ENCODE measurements around the gene LTA.
"Not testable (repeated sequence)": the region's sequence is repeated elsewhere in the genome, so short reads cannot be mapped to it uniquely, and the experiment has no call there.

LTA gene

GRCh38 chr6:31543639-31544038, 28.4 kb upstream of the LTA start:
- no peak for DNase-seq

- no peak for DNase-seq
Measured at GRCh38 chr6:31544676-31545075, 27.4 kb upstream of the LTA start.

- no peak for DNase-seq
Measured at GRCh38 chr6:31545291-31545690, 26.8 kb upstream of the LTA start.

GRCh38 chr6:31546339-31546957, 25.6 kb upstream of the LTA start, which contains the start of gene ATP6V1G2:
Gene ATP6V1G2, minus strand, starts transcription at chr6:31546608. Its CDS starts 49 bp downstream, at chr6:31546559.
- peak; percentile 95 for DNase-seq

DNA sequence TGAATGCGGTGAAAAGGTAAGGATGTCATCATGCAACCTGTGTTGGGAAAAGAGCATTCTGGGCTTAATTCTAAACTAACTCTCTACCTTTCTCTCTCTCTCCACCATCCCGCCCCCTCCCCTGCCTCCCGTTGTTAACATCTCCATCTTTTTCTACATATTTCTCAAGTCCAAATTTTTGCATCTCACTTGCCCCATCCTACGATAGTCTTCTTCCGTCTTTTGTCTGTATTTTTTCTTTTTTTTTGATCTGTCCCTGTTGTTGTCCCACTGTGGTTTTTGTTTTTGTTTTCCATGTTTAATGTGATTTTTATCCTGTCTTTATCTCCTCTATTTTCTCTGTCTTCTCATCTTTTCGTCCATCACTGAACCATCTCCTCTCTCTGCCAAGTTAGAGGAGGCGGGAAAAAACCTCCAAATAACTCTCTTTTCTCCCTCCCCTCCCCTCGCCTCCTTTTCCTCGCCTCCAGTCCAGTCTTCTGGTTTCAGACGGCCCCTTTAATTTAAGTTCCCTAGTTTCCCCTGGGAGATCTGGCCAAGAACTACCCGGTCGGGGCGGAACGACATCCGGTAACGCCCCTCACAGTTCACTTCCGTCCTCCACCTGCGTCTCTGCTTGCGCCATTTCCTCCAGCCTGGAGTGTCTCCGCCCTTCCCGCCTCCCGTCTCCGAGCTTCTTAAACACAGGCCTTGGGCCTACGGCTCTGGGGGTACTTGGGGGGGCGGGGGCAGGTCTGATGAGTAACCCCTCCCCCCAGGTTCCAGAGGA, 24.9 kb upstream of the LTA start, which contains the start of gene NFKBIL1:
Gene NFKBIL1, plus strand, starts transcription at position 651 of the 769 bp plus-strand sequence. Its CDS starts 87 bp downstream, at position 738.
- peak; percentile 95 for DNase-seq

DNA sequence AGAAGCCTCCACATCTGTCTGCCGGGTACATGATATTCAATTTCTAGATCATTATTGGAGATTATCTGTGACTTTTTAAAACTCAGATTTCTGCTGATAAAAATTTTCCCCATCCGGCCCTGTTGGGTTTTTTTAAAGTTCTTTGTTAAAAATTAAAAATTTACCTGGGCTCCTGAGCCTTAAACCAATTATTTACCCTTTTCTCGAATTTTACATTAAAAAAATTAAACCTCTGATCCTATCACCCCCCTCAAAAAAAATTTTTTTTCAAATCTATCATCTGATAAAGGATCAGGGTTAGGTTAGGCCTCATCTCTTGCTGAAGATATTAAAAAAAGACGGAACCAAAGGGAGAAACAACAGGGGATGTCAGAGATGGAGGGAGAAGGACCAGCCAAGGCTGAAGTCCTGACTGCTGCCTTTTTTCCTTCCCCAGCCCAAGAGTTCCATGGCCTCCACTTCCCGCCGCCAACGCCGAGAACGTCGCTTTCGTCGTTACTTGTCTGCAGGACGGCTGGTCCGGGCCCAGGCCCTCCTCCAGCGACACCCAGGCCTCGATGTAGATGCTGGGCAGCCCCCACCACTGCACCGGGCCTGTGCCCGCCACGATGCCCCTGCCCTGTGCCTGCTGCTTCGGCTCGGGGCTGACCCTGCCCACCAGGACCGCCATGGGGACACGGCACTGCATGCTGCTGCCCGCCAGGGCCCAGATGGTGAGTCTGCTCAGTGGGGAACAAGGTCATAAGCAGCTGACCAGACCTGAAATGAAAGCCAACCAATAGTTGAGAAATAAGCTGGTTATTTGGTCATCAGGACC, 24.2 kb upstream of the LTA start:
- DNase-seq: no peak

DNA sequence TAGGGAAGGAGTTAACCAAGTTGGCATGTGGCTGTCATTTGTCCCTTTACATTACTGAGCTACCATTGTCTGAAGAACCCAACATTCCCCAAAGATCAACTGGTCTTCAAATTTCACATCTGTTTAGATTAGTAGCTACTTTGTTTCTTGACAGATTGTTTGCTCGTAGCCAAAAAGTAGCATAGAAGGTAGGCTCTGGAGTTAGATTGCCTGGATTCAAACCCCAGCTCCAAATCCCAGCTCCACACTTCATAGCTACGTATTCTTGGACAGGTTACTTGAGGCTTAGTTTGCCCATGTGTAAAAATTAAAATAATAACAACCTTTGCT, 23.6 kb upstream of the LTA start:
- no peak for DNase-seq

DNA sequence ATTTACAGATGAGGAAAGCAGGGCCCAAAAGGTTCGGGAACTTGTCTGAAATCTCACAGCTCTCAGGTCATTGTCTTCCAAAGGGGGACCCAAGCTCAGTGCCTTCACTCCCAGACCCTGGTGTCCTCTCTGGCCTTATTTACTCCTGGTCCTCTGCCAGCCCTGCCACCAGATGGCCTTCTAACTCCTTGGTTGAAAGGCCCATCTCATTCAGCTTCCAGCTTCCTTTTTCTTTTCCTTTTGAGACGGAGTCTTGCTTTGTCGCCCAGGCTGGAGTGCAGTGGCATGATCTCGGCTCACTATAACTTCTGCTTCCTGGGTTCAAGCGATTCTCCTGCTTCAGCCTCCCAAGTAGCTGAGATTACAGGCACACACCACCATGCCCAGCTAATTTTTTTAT, 20.7 kb upstream of the LTA start:
- not testable (repeated sequence) for DNase-seq

DNA sequence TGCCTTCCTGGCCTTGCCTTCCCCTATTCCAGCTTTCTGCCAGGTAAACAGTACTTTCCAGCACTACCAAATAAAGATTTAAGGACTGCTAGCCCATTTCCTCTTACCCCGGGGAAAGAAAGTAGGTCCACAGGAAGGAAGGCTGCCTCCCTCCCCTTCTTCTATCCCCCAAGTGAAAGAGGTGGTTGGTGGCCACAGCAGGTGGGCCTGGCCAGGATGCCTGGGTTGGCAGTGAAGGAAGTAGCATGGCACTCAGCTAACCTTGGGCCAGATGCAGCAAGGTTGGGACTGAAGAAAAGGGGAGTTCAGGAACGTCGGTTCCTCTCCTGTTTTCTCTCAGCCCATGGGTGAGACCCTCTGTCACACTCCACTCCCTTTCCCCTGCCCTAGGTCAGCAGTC, 15.8 kb upstream of the LTA start:
- DNase-seq: no peak

- no peak for DNase-seq
Measured at GRCh38 chr6:31557443-31558317, 14.4 kb upstream of the LTA start.

- no peak for DNase-seq
Measured at GRCh38 chr6:31558318-31558625, 13.8 kb upstream of the LTA start.

- DNase-seq: no peak
Measured at GRCh38 chr6:31558631-31559500, 13.2 kb upstream of the LTA start.

DNA sequence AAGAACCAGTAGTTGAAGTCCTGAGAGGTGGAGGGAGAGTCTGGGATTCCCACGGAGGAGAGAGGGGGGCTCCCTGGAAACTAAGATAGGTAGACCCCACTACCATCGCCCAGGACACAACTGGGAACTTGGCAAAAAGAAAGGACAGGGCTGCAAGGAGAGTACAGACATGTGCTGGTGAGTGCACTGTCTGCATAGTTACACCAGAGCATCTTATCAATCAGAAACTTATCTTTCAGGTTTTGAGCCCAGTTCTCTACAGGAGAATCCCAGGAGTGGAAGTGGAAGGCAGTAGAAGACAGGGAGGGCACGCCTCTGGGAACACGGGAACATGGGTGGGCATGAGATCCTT, 12.5 kb upstream of the LTA start:
- no peak for DNase-seq

DNA sequence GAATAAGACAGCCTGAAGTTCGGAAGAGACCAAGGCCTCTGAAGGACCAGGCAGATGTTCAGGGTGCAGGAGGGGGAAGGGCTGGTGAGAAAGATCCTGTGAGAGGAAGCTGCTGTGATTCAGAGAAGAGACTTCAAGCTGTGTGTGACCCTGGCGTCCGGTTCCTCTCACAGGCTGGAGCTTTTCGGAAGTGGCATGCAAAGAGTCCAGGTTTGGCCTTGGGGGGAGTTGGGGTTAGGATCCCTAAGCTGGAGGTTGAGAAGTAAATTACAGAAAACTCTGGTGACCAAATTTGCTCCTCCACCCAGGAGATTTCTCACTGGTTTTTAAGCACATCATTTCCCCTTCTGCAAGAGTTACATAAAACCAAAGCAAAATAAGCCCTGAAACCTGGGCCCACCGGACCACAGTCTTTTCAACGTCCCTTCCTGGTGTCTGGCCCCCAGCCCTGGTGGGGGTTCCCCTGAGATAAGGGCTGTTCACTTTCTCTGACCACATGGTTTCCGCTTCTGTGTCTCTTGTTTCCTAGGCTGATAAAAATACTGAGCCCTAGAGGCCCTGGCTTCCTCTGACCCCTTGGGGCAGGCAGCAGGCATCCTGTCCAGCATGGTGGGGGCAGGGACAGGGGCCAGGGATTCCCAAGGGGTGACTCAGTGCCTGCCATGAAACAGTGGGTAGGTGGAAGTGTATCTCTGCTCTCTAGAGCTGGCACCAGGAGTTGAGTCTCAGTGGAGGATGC, 12.0 kb upstream of the LTA start:
- DNase-seq: no peak

DNA sequence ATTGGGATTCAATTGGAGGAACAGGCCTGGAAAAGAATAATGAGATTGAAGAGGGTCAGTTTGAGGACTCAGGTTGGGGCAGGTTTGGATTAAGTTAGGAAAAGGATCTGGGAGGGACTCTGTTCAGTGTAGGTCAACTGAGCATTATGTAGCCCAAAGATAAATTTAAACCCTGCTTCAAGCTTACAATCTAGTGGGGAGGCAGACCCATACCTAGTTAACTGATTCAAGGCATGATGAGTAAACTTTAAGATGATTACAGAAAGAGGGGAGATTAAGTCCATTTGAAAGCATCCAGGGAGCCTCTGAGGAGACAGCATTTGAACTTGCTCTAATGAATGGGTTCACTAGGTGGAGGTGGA, 11.4 kb upstream of the LTA start:
- no peak for DNase-seq

DNA sequence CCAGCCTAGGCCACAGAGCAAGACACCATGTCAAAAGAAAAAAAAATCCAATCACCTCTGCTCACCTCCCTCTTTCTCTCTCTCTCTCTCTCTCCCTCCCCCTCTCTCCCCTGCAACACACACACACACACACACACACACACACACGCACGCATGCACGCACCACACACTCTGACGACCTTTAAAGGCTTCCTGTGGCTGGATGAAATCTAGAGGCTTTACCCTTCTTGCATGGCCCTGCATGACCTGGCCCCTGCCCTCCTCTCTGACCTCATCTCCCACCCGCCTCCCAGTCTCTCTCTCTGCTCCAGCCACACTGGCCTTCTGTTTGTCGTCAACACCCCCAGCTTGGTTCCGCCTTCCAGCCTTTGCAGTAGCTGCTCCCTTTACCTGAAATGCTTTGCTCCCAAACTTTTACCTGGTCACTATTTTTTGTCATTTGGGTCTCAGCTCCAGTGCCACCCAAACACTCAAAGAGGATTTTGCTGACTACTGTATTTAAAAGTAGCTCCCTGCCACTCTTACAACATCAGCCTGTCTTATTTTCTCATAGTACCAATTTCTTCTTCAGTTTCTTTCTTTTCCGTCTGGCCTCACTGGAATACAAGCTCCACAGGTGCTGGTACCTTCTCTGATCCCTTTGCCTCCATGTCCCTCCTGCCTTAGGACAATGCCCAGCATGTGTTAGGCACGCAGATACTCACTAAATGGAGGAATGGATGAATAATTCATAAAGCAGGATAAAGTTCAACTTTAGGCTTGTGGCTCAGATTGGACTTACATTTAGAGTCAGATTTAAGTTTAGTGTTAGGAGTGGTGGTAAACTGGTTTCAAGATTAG, 4.3 kb upstream of the LTA start:
- no peak for DNase-seq

- DNase-seq: no peak
Measured at GRCh38 chr6:31568537-31568961, 3.5 kb upstream of the LTA start.

DNA sequence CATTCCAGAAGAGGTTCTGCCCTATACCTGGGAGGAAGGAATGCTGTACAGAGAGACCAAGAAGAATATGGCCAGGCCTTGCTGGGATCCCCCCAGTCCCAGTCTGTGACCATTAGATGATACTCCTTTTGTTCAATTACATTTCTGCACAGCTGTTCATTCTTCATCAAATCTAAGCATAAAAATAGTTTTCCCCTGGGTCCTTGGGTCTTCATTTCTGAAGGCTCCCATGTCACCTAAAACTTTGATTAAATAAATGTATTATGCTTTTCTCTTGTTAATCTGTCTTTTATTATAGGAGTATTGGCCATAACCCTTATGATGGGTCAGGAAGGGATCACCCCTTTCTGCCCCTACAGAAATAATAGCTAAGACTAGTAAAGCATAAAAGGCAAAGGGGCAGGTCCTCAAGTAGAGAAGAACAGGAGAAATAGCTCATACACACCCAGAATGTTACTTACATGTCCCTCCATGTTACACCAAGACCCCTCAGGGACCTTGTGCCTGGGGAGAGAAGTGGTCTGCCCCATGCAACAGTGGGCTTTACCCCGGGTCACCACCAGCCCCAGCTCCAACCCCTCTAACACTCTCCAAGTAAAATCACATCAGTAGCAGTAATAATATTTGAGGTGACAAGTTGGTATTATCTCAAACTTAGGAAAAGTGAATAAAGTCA, 2.1 kb upstream of the LTA start:
- no peak for DNase-seq

GRCh38 chr6:31573239-31574105, 1.4 kb downstream of the LTA start:
- DNase-seq: no peak
